HG02870 (cell line): Measurements from ENCODE around the gene LCAT.
"Not testable (repeated sequence)": the region's sequence is repeated elsewhere in the genome, so short reads cannot be mapped to it uniquely, and the experiment has no call there.

Experiments
- ATAC-seq: cut with Tn5 transposase; IDR thresholded peaks from one replicate; pipeline ENCODE4 v1.9.1; 2021; ENCODE audit warnings: mild to moderate bottlenecking, moderate library complexity; ENCODE audit not compliant: unreplicated experiment

The LCAT gene

DNA sequence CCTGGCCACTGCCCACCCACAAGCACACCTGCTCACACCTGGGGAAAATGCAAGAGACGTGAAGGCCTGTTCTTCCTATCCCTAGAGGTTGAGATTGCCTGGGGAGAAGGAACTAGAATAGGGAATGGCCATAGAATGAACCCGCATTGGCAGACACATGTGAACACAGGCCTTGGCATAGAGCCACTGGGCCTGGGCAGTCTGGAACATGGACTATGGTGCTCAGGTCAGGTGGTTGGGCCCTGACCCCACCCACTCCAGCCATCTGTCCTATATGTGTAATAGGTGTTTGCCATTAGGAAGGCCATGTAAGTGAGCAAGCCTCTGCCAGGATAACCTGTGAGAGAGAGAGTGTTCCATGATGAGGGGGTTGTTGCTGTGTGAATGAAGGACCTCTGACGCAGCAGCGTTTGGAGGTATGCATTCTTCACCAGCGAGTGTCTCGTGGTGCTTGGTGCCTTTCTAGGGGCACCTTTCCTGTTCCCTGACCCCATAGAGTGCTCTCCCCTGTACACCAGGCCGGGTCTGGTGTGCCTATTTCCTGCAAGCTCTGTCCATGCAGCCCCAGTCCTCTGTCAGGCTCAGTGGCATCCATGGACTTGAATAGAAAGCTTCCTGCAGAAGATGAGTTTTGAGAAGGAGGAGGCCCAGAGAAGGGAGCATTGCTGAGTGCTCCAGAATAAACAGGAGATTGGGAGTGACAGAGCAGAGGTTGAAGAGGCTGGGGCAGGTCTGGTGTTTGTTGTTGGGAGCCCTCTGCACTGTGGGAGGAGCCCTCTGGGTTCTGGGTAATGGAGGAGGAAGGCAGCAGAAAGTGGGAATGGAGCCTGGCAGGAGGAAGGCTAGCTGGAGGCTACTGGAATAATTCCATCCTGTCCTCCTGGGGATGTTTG is 27.8 kb downstream of the LCAT start:
- no peak for ATAC-seq

- ATAC-seq, result not testable (repeated sequence)
Observed at GRCh38 chr16:67915496-67915769, 28.5 kb downstream of the LCAT start.

GRCh38 chr16:67914758-67915495 is 29.0 kb downstream of the LCAT start:
- ATAC-seq, result no peak

GRCh38 chr16:67910158-67910557 is 33.8 kb downstream of the LCAT start:
- ATAC-seq, result no peak

DNA sequence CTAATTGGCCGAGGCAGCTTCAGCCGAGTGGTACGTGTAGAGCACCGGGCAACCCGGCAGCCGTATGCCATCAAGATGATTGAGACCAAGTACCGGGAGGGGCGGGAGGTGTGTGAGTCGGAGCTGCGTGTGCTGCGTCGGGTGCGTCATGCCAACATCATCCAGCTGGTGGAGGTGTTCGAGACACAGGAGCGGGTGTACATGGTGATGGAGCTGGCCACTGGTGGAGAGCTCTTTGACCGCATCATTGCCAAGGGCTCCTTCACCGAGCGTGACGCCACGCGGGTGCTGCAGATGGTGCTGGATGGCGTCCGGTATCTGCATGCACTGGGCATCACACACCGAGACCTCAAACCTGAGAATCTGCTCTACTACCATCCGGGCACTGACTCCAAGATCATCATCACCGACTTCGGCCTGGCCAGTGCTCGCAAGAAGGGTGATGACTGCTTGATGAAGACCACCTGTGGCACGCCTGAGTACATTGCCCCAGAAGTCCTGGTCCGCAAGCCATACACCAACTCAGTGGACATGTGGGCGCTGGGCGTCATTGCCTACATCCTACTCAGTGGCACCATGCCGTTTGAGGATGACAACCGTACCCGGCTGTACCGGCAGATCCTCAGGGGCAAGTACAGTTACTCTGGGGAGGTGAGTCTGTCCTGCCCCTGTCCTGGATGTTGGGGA is 34.7 kb downstream of the LCAT start:
- no peak for ATAC-seq

GRCh38 chr16:67907397-67908180 is 36.3 kb downstream of the LCAT start:
- no peak for ATAC-seq

- ATAC-seq, result no peak
Observed at GRCh38 chr16:67902831-67903230, 41.1 kb downstream of the LCAT start.

DNA sequence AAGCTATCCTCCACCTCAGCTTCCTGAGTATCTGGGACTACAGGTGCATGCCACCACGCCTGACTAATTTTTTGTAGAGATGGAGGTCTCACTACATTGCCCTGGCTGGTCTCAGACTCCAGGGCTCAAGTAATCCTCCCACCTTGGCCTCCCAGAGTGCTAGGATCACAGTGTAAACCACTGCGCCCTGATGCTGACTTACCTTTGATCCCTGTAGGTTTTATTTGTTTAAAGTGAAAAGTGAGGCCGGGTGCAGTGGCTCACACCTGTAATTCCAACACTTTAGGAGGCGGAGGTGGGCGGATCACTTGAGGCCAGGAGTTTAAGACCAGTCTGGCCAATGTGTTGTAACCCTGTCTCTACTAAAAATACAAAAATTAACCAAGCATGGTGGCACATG is 42.2 kb downstream of the LCAT start:
- ATAC-seq, result no peak

DNA sequence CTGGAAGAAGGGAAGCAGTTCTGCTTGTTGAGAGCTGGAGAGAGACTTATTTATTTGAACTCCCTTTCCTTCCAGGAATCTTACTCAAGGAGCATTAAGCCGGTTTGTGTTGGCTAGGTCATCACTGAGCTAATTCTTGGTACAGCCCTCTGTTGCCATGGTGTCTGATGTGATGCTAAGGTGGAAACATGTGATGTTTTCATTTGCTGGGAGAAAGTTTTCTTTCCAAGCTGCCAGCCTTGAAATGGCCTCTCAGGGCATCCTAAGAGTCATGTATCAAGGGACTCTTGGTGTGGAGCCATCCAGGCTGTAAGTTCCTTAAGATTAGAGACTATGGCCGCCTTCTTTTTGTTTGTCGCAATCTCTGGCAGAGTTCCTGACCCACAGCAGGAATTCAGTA is 46.7 kb downstream of the LCAT start:
- ATAC-seq, result no peak

DNA sequence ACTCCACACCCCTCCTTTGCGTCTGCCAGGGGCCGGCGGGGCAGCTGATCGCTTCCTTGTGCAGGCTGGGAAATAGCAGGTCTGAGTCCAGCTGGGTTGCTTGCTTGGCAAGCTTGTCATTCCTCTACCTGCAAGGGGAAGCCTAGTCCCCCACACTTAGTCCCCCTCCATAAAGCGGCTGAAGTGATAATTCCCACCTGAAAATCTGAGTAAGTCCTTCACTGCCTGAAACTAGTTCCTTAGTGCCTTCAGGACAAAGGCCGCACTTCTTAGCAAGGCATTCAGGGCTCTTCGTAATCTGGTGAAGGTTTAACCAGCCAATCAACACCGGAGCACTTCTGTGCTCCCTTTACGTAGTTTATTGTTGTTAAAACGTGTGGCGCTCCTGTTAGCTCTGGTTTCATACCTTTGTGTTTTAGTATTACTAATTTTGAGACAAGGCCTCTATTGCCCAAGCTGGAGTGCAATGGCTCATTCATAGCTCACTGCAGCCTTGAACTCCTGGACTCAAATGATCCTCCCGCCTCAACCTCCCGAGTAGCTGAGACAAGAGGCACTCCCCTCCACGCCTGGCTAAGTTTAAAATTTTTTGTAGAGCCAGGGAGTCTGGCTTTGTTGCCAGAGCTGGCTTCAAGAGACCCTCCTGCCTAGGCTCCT is 50.0 kb downstream of the LCAT start:
- ATAC-seq, result no peak

GRCh38 chr16:67892899-67893742 is 50.8 kb downstream of the LCAT start, which contains the start of gene PSKH1:
PSKH1 (plus strand) TSS chr16:67893254; CDS start chr16:67908750, 15,496 bp downstream.
- ATAC-seq, result peak; percentile 94

DNA sequence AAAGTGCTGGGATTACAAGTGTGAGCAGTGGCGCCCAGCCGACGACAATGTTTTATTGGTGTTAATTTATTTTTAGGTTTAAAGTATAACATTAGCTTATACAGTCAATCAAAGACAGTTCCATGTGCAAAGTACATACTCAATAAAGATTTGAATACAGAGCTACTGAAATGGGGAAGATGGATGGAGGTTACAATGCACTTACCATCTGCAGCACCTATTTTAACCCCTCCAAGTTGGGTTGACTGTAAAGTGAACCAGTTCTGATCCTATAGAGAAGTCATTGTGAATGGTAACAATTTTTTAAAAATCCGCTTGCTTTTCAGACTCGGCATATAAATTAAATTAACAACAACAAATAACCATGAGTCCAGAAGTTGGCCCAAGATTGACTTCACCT is 51.5 kb downstream of the LCAT start:
- no peak for ATAC-seq
